CD4-positive, alpha-beta T cell treated with Interleukin-17A for 1 hour (primary cell): ENCODE measurements around the gene THSD1.

Experiments
- DNase-seq: peaks from one replicate; pipeline ENCODE4 v3.0.0-alpha.2; 2020

The THSD1 gene, protein sequence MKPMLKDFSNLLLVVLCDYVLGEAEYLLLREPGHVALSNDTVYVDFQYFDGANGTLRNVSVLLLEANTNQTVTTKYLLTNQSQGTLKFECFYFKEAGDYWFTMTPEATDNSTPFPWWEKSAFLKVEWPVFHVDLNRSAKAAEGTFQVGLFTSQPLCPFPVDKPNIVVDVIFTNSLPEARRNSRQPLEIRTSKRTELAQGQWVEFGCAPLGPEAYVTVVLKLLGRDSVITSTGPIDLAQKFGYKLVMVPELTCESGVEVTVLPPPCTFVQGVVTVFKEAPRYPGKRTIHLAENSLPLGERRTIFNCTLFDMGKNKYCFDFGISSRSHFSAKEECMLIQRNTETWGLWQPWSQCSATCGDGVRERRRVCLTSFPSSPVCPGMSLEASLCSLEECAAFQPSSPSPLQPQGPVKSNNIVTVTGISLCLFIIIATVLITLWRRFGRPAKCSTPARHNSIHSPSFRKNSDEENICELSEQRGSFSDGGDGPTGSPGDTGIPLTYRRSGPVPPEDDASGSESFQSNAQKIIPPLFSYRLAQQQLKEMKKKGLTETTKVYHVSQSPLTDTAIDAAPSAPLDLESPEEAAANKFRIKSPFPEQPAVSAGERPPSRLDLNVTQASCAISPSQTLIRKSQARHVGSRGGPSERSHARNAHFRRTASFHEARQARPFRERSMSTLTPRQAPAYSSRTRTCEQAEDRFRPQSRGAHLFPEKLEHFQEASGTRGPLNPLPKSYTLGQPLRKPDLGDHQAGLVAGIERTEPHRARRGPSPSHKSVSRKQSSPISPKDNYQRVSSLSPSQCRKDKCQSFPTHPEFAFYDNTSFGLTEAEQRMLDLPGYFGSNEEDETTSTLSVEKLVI

GRCh38 chr13:52405767-52406494, at the start of gene THSD1:
Gene THSD1, minus strand, starts transcription at chr13:52406172. Its CDS starts 3,572 bp downstream, at chr13:52402600.
- no peak for DNase-seq

DNA sequence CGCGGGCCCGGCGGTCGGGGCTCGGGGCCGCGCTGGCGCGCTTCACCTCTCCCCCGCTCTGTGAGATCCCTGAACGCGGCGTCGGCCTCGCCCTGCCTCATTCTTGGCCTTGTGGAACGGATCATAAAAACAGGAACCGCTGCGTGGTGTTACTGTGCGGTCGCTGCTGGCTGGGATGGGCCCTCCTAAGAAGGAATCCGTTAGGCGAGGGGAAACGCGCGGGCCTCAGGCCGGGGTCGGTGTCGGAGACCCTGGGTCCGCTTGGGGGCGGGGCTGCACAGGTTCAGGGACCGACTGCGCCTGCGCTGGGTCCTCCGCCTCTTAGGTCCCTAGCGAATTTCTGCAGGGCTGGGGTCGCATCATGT, 49.7 kb upstream of the THSD1 start:
- DNase-seq: peak; percentile 76

DNA sequence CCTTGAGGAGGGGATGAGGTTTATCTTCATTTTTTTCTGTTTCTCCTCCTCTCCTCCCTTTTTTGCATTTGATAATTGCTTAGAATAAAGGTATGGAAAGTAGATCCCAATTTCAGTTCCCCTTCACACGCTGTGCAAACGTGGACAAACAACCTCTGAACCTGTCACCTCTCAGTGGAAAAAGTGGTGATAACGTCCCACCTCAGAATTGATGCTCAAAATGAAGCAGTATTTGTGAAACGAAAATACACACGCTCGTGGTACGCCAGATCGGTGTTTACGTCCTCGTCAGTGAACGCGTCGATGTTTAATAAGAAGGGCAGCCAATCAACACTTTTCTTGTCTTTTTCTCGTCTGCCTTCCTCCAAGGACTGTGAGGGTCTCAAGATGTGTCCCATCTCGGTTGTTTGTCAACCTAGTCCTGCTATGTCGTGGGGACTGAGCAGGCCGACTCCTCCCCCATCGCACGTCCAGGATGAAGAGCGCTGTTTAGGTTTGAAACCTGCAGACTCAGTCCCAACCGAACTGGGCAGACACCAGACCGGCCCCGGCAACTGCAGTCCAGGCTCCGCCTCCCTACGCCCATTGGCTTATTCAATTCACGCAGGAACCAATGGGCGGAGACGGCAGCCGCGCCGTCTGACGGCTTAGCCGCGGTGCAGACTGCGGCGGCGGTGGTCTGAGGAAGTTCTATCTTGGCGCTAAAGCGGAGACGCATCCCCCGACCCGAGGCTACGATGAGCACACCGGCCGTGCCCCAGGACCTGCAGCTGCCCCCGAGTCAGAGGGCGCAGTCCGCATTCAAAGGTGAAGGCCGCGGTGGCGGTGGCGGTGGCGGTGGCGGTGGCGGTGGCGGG, 49.1 kb upstream of the THSD1 start, which contains the start of gene CKAP2:
Gene CKAP2, plus strand, starts transcription at position 659 of the 857 bp plus-strand sequence. Its CDS starts 79 bp downstream, at position 738.
- DNase-seq: peak; percentile 95

GRCh38 chr13:52454459-52454819, 48.5 kb upstream of the THSD1 start:
- peak; percentile 52 for DNase-seq

DNA sequence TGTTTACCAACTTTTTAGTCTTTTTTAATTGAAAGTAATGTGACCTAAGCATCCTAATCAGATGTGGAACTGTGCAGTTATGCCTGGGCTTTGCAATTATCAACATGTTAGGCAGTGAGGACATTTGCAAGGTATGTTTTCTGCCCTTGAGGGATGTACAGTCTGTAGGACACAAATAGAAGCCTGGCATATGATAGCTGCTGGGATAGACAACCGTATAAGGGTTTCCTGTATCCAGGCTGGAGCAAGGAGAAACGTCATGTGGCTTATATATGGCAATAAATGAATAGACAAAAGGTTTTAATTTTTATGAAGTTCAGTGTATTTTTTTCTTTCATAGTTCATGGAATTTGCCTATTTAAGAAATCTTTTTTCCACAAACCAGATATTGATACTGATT, 46.5 kb upstream of the THSD1 start:
- DNase-seq: no peak

- no peak for DNase-seq
These were observed 45.3 kb upstream of the THSD1 start for GRCh38 chr13:52451135-52451804.

DNA sequence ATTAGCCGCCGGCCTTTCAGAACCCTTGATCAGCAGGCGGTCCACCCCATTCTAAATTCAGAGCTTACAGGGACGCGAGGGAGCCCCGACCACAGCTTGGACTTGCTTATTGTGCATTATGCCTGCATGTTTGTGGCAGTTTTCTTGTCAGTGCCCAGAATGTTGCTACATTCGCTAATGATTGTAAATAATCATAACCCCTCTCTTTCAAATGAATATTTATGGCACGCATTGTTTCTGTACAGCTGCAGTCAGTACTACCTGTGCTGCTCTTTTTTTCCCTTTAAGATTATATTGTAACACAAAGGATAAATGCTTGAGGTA, 44.8 kb upstream of the THSD1 start:
- DNase-seq: no peak

DNA sequence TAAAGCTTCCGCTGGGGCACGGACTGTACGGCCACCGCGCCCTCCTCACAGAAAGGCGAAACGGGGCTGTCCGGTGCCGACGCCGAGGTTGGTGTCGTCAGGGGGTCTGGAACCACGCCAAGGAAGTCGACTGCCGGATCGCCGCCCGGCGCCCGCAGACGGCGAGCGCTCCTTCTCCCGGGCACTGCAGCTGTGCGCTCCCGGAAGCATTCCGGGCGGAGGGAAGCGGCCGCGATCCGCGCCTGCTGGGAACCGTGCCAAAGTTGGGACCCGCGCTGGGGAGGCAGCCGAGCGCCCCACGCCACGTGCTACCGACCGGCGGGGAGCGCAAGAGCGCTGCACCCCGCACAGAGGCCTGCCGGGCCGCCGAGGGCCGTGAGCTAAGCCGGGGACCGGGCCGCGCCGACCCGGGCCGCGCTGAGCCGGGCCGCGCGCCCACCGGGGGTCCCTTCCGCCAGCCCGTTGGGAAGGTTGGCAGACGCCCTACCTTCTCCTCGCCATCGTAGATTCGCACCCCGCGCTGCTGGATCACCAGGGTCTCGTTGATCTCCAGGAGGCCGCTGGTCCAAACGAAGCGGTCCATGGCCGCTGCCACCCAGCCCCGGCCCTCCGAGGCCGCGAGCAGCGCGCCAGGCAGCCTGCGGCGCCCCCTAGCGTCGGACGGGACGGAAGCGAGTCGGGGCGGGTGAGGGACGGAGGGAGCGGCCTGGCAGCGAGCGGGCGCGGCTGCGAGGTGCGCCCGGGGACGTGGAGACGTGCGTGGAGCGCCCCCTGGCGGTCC, 44.2 kb upstream of the THSD1 start, which contains the start of gene VPS36:
Gene VPS36, minus strand, starts transcription at position 623 of the 781 bp plus-strand sequence. Its CDS starts 40 bp downstream, at position 583.
- DNase-seq: peak; percentile 94

DNA sequence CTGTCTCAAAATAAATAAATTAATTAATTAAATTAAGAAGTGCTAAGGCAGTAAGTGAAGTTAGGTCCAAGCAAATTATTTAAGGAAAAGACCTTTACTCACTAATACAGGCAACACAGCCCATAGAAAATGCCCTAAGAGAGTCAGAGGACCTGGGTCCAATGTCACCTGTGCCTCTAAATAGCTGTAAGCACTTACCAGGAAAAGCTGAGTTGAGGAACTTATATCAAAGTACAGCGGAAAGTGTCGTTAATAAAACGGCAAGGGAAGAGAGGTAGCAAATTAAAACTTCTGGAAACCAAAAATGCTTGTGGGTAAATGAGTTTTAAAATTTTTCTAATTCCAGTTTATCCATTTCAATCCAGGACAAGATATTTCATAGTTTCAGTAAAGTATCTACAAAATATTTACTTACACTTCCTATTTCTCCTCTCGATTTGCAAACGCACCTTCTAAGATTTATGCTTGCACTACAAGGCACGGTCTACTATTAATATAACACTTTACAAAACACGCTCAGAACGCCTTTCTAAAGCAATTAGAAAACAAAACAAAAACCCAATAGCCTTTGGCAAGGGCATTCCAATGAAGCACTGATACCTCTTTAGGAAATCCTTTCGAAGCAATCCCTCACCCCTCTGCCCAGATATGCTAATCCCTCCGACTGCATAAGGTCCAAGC, 43.5 kb upstream of the THSD1 start:
- no peak for DNase-seq

GRCh38 chr13:52447815-52448552, 42.0 kb upstream of the THSD1 start:
- DNase-seq: no peak

DNA sequence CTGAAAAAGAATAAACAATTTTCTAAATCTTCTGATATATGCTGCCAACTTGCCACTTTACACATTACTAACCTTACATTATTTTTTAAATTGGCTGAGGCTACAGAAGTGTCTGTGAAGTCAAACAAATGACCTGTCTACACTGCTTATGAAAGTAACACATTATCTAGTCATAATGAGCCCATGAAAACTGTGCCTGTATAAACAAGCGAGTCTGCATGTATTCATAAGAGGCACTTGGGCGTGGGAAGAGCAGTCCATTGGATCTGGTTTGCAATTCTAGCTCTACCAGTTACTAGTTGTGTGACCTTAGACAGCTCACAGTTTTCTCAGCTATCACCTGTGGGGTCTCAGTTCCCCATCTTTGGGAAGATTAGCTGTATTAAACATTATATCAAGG, 41.4 kb upstream of the THSD1 start:
- DNase-seq: no peak

GRCh38 chr13:52446265-52446664, 40.3 kb upstream of the THSD1 start:
- DNase-seq: no peak

DNA sequence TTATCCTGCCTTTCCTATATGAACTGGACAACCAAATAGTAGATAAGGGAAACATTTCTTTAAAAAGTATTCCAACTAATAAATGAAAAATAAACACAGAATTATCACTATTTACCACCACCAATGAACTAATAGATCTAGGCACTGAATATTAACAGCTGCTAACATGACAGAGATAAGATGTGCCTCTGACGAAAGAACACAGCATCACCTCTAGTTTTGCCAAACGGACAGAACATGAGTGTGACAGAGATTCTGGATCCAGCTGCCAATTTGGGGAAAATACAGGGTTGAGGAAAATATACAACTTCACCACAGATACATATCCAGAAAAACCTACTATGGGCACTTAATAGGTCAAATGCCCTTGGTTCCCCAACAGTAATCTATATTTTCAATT, 26.5 kb upstream of the THSD1 start:
- no peak for DNase-seq

DNA sequence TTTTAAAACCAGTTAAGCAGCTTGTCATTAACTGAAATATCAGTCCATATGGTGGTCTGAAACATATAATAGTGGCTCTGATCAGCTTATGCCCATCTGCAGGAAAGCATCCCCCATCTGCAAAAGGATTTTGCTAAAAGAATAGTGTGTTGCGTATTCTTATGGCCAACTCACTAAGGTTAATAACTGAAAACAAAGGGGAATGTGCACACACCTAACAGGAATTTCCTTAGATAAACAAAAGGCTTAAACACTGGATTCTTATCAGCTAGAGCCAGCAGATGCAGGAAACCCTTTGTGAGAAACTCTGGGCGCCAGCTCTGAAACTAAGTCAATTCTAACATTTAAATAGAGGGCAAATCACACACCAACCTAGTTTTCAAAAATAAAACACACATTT, 22.3 kb upstream of the THSD1 start:
- no peak for DNase-seq

DNA sequence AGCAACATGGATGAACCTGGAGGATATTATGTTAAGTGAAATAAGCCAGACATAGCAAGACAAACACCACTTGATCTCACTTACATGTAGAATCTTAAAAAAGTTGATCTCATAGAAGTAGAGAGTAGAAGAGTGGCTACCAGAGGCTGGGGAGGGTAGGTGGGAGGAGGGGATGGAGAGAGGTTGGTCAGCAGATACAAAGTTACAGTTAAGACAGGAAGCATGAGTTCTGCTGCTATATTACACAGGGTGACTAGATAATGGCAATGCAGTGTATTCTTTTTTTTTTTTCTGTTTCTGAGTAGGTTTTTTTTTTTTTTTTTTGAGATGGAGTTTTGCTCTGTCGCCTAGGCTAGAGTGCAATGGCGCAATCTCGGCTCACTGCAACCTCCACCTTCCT, 15.2 kb upstream of the THSD1 start:
- DNase-seq: no peak

DNA sequence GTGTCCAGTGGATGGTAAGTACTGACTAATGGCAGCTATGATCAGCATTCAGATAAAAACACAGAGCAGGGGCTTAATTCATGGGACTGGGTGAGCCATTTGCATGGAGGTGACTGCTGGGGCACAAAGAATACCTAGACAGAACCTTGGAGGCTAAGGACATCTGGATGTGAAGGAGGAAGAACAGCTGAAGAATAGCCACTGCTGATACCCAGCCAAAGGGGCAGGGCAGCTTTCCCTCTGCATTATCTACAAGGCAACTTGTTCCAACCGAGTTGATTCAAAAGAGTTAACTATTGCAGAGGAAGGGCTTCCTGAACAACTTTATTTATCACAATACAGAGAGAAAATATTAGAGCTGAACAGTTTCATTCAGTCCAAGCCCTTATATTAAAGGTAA, 13.1 kb upstream of the THSD1 start:
- no peak for DNase-seq

DNA sequence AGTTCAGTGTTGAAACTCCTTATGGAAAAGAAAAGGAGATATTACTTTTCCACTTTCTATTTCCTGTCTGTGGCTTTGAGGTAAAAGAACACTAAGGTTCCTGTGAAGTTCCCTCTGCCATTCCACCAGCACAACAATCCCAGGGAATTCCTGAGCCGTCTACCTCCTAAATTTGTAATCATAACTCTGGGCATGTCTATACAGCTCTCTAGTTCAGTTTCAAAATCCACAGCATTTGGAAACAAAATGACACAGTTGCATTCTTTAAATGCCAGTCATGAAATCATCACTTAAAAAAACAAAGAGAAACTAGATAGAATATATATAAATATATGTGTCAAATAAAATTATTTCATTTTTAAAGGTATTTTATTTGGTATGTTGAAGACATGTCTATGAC, 9.0 kb upstream of the THSD1 start:
- DNase-seq: no peak

DNA sequence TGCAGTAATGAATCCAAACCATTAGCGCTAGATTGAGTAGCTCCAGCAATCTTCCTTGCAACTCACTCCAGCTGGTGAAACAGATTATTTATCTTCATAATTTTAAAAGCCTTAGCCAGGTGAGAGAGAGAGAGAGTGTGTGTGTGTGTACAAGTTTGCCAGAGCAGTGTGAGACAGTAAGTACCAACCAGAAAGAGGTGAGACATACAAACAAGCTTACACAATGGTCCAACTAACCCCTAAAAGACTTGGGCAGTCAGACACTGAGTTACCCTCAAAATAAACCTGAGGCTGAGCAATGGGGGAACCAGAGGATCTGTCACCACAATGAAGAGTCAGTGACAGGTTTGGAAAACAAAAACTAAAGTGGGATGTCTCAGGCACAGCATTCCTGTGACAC, 8.1 kb upstream of the THSD1 start:
- no peak for DNase-seq

DNA sequence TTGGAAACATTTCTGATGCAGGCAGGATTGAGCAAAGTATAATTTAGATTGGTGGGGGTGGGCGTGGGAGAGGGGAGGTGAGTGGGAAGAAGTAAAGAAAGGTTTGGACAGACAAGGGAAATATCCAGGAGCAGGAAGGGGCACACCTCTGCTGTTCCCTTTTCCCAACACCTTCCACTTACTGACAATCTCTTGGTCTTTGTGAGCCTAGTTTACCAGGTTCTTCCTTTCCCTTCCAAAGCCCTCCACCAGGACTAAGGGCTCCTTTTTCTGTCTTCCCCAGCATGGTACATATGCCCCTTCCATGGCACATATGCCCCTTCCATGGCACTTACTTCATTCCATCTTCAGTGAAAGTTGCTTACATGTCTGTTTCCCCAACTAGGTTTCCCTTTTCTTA, 6.2 kb upstream of the THSD1 start:
- DNase-seq: no peak

DNA sequence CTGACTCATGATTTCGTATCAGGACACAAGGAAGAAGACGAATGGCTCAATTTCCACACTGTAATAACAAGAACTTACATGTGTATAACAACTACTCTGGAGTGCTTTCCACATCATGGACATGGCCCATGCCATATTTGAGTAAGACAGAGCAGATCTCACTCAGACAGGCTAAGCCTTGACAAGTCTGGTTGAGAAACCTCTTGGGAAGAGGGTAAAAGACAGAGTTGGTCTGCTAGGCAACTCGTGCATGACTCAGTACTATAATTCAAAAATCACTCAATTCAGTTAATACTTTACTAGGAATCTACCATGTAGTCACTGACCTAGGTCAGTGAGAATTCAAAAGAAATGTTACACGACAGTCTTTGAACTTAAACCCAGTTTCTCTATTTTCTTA, 5.7 kb upstream of the THSD1 start:
- no peak for DNase-seq
